ENCODE data around the gene DCXR. TPM values are rescaled to one million over a fixed set of nuclear protein-coding genes. Genes with fewer than 3 reads are reported as not detected.
A peak's percentile ranks its signal among the peaks of the same experiment; 100 is the strongest.

DCXR gene
- total RNA-seq, 1 experiment from 2014 or later, result 87.8 TPM

DNA sequence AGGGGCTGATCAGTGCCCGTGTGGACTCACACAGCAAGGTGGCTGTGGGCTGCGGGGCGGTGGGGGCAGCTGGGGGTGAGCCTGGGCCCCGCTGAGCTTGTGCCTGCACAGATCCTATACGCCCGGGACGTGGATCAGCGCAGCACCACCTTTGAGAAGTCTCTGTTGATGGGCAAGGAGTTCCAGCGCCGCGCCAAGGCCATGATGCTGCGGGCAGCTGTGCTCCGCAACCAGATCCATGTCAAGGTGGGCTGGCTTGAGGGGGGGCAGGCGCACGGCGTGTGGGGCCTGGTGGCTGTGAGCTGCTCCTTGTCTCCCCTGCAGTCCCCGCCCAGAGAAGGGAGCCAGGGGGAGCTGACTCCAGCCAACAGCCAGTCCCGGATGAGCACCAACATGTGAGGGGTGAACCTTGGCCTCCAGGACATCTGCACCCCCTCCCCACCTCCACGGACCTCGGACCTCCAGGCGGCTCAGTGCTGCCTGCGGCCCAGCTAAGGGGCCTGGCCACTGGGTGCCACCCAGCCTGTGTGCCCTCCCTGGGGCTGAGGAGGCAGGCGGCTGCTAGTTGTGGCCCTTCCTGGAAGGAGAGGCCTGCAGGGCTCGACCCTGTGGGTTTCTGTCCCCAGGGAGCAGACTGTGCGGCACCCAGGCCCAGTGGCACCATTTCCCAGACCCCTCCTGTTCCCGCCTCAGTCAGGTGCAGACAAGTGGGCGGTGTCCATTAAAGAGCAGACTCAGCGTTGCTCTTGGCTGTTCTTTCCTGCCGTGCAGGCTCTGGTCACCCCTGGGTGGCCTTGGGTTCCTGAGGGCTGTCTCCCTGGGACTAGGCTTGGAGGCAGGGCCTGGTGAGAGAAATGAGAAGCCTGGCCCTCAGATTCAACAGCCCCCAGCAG, 19.5 kb upstream of the DCXR start:
- H3K4me1 Mint-ChIP-seq (ENCODE audit: low read depth, unreplicated experiment), result no peaks in the 10 kb centered on the region
- H3K27ac Mint-ChIP-seq (ENCODE audit: unreplicated experiment), result no peak overlapping the region
- TSS peak; percentile 49 for BruUV-seq (replicated peaks)
- TF ChIP-seq, protein P1, sequence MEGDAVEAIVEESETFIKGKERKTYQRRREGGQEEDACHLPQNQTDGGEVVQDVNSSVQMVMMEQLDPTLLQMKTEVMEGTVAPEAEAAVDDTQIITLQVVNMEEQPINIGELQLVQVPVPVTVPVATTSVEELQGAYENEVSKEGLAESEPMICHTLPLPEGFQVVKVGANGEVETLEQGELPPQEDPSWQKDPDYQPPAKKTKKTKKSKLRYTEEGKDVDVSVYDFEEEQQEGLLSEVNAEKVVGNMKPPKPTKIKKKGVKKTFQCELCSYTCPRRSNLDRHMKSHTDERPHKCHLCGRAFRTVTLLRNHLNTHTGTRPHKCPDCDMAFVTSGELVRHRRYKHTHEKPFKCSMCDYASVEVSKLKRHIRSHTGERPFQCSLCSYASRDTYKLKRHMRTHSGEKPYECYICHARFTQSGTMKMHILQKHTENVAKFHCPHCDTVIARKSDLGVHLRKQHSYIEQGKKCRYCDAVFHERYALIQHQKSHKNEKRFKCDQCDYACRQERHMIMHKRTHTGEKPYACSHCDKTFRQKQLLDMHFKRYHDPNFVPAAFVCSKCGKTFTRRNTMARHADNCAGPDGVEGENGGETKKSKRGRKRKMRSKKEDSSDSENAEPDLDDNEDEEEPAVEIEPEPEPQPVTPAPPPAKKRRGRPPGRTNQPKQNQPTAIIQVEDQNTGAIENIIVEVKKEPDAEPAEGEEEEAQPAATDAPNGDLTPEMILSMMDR (IDR thresholded peaks at IDR 0.05; ENCODE audit: unreplicated experiment), result no peak
- no peak for DNase-seq
- CTCF ChIA-PET, result interaction anchor here (0.6 kb wide), 1 partner anchor 77 kb away, joined by 7 read pairs; no protein-coding TSS in a partner anchor
- H3K36me3 Mint-ChIP-seq (ENCODE audit: insufficient read depth, unreplicated experiment), result peaks cover 84% of the 10 kb centered on the region
- intact Hi-C loops (cut with micrococcal nuclease; ENCODE audit: unreplicated experiment), result no loop called here
- no peak overlapping the region for H3K4me3 Mint-ChIP-seq (ENCODE audit: low read depth, unreplicated experiment)
- no peaks in the 10 kb centered on the region for H3K9me3 Mint-ChIP-seq (ENCODE audit: low read depth, unreplicated experiment)
- no peaks in the 10 kb centered on the region for H3K27me3 Mint-ChIP-seq (ENCODE audit: unreplicated experiment)

DNA sequence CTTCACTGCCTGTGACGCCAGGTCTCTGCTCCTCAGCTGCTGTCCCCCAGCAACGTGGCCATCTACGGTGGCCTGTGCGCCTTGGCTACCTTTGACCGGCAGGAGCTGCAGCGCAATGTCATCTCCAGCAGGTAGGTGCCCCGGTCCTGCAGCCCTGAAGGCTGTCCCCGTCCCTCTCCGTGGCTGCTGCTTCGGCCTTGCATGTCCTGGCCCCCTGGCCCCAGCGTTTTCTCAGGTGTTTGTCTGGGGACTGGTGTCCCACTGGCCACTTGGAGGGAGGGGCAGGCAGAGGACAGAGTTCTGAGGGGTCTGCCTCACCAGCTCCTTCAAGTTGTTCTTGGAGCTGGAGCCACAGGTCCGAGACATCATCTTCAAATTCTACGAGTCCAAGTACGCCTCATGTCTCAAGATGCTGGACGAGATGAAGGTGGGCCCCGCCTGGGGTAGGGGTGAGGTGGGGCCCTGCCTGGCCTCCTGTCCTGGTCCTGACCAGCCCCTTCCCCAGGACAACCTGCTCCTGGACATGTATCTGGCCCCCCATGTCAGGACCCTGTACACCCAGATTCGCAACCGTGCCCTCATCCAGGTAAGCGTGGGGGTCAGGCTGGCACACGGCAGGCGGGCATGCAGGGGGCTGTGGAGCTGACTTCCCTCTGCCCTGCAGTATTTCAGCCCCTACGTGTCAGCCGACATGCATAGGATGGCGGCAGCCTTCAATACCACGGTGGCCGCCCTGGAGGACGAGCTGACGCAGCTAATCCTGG, 18.6 kb upstream of the DCXR start:
- TF ChIP-seq, protein P1 (IDR thresholded peaks at IDR 0.05; ENCODE audit: unreplicated experiment), result no peak
- H3K27ac Mint-ChIP-seq (ENCODE audit: unreplicated experiment), result no peak overlapping the region
- no peaks in the 10 kb centered on the region for H3K4me1 Mint-ChIP-seq (ENCODE audit: low read depth, unreplicated experiment)
- H3K27me3 Mint-ChIP-seq (ENCODE audit: unreplicated experiment), result no peaks in the 10 kb centered on the region
- H3K36me3 Mint-ChIP-seq (ENCODE audit: insufficient read depth, unreplicated experiment), result peaks cover 79% of the 10 kb centered on the region
- no peak overlapping the region for H3K4me3 Mint-ChIP-seq (ENCODE audit: low read depth, unreplicated experiment)
- no peak for DNase-seq
- intact Hi-C loops (cut with micrococcal nuclease; ENCODE audit: unreplicated experiment), result no loop called here
- CTCF ChIA-PET, result interaction anchor here (0.6 kb wide), 1 partner anchor 77 kb away, joined by 7 read pairs; no protein-coding TSS in a partner anchor
- no TSS peak for BruUV-seq (replicated peaks)
- no peaks in the 10 kb centered on the region for H3K9me3 Mint-ChIP-seq (ENCODE audit: low read depth, unreplicated experiment)

DNA sequence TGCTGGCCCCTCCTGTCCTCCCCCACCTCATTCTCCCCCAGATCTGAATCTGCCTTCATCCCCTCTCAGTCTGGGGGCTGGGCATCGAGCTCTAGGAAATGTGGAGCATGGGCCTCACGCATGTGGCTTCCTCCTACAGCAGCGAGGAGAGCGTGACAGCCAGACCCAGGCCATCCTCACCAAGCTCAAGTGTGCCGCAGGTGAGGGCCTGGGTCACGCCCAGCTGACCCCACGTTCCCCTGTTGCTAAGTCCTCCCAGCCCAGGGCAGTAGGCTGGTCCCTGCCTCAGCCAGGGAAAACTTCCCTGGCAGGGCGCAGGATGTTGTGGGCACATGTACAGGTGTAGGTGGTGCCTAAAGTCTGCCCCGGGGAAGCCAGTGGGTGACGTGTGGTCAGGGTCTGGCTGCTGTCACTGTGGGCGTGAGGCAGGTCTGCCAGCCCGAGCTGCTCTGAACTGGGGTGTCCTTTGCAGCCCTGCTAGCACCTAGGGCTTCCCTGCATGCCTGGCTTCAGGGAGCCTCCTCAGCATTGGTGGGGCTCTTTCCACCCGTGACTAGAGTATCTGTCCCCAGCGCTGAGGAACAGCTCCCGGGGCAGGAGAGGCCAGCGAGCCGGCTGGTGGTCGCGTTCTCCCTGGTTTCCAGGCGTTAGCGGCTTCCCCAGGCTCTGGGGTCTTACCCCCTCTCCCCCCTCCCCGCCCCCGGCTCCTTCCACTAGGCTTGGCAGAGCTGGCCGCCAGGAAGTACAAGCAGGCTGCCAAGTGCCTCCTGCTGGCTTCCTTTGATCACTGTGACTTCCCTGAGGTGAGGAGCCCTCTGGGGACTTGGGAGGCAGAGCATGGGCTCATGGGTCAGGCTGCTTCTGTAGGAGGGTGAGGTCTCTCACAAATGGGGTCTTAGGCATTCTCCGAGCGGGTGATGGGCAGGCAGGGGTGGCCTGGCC, 17.8 kb upstream of the DCXR start:
- no peaks in the 10 kb centered on the region for H3K27me3 Mint-ChIP-seq (ENCODE audit: unreplicated experiment)
- no TSS peak for BruUV-seq (replicated peaks)
- intact Hi-C loops (cut with micrococcal nuclease; ENCODE audit: unreplicated experiment), result no loop called here
- H3K9me3 Mint-ChIP-seq (ENCODE audit: low read depth, unreplicated experiment), result no peaks in the 10 kb centered on the region
- H3K36me3 Mint-ChIP-seq (ENCODE audit: insufficient read depth, unreplicated experiment), result peaks cover 79% of the 10 kb centered on the region
- DNase-seq, result no peak
- no peak overlapping the region for H3K27ac Mint-ChIP-seq (ENCODE audit: unreplicated experiment)
- TF ChIP-seq, protein P1 (IDR thresholded peaks at IDR 0.05; ENCODE audit: unreplicated experiment), result no peak
- H3K4me1 Mint-ChIP-seq (ENCODE audit: low read depth, unreplicated experiment), result no peaks in the 10 kb centered on the region
- no peak overlapping the region for H3K4me3 Mint-ChIP-seq (ENCODE audit: low read depth, unreplicated experiment)
- CTCF ChIA-PET, result no interaction called here
